ENCODE data around the gene LZTS3.
"Not testable (repeated sequence)": the region's sequence is repeated elsewhere in the genome, so short reads cannot be mapped to it uniquely, and the experiment has no call there.

Gene LZTS3

GRCh38 chr20:3167738-3168078, 5.6 kb downstream of the LZTS3 start:
- DNase-seq (ENCODE audit: low read depth), result no peak

GRCh38 chr20:3166913-3167342, 6.4 kb downstream of the LZTS3 start:
- no peak for DNase-seq (ENCODE audit: low read depth)

GRCh38 chr20:3166338-3166912, 6.9 kb downstream of the LZTS3 start:
- DNase-seq (ENCODE audit: low read depth), result no peak

DNA sequence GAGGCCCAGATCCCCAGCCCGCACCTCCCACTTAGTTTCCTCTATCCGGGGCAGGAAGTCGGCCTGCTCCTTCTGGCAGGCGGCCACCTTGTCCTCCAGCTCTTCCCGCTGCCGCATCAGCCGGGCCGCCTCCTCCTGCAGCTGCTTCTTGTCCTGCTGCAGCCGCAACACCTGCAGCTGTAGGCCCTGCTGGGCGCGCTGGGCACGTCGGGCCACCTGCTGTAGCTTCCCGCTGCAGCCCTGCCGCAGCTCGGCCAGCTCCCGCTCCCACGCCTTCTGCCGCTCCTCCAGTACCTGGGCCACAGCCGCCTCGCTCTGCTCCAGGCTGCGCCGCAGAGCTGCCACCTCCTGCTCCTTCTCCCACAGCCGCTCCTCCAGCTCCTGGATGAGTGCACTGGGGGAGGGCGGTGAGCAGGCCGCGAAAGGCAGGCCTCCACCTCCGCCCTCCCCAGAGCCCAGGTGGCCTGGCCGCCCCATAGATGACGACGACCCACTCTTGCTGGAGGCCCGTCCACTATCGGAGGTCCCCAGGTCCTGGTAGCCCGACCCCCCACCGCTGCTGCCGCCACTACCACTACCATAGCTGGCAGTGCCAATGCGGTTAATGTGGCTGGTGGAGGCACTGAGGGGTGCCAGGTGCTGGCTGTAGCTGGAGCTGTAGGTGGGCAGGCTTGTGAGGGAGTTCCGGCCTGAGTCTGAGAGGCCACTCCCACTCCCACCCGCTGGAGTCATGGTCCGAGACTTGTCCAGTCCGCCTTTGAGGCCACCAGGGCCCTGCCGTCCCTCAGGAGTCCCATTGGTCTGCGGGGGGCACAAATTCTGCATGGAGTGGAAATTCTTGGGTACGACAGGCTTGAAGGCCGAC, 7.6 kb downstream of the LZTS3 start:
- no peak for DNase-seq (ENCODE audit: low read depth)

- DNase-seq (ENCODE audit: low read depth), result no peak
Measured at GRCh38 chr20:3164763-3165410, 8.5 kb downstream of the LZTS3 start.

GRCh38 chr20:3164043-3164762, 9.1 kb downstream of the LZTS3 start:
- no peak for DNase-seq (ENCODE audit: low read depth)

DNA sequence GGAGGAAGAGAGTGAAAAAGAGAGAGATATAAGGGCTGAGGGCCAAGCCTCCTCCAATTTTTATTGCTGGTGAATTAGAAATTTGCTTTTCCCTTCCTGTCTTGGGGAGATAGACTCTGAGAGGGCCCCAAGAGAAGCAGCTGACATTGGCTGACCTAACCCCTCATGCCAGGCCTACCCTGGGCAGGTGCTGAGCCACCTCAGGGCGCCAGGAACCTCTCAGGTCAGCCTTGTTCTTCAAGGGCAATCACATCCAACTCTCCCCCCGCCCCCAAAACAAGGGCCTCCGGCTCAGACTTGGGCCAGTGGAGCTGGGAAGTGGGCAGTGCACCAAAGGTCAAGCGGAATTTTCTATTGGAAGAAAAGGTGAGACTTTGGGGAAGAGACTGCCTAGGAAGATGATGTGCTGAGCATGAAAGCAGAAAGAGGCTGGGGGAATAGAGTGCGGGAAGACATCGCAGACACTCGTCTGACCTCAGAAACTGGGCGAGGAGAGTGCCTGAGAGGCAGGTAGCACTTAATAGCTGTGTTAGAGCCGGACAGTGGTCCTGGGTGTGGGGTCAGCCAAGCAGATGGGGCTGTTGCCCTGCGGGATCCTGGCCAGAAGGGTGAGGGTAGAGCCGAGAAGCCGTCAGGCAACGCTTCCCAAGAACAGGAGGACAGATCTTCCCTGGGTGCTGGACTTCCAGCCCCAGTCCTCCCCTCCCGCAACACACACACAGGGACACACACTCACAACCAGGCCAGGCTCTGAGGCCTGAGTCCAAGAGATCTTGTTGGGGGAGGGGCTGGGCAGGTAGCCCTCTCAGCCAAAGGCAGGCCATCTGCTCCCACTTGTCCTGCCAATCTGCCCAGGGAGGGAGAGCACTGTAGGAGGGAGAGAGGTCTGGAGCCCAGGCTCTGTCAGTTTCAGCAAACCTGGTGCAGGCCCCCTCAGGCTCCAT, 10.0 kb downstream of the LZTS3 start:
- DNase-seq (ENCODE audit: low read depth), result no peak

DNA sequence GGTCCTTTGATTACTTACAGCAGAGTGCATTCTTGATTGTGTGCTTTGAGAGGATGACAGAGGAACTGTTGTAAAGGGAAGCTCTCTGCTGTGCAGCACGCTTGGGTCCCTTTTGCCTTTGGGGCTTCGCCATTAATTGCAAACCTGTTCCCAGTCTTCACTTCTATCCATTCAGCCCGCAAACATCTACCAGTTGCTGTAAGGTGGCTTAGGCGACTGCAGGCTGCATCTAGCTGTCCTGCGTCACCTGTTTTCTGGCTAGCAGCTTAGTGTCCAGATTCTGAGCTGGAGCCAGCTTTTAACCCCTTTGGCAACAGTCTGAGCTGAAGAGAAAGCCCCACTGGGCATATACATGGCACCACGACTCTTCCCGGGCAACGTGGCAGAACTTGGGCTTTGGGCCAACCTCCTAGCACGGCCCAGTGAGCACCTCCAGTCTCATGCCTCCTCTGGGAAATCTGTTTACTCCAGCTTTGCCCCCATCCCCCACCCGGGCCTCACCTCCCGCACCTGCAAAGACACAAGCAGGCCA, 11.2 kb downstream of the LZTS3 start:
- DNase-seq (ENCODE audit: low read depth), result no peak

GRCh38 chr20:3161316-3162079, 11.9 kb downstream of the LZTS3 start:
- no peak for DNase-seq (ENCODE audit: low read depth)

GRCh38 chr20:3160418-3160817, 12.9 kb downstream of the LZTS3 start:
- DNase-seq (ENCODE audit: low read depth), result no peak

- no peak for DNase-seq (ENCODE audit: low read depth)
Measured at GRCh38 chr20:3158968-3159431, 14.3 kb downstream of the LZTS3 start.

- no peak for DNase-seq (ENCODE audit: low read depth)
Measured at GRCh38 chr20:3157817-3158216, 15.5 kb downstream of the LZTS3 start.

GRCh38 chr20:3156811-3157619, 16.3 kb downstream of the LZTS3 start:
- no peak for DNase-seq (ENCODE audit: low read depth)

GRCh38 chr20:3152057-3152644, 21.2 kb downstream of the LZTS3 start:
- not testable (repeated sequence) for DNase-seq (ENCODE audit: low read depth)

- DNase-seq (ENCODE audit: low read depth), result no peak
Measured at GRCh38 chr20:3150908-3151307, 22.4 kb downstream of the LZTS3 start.

DNA sequence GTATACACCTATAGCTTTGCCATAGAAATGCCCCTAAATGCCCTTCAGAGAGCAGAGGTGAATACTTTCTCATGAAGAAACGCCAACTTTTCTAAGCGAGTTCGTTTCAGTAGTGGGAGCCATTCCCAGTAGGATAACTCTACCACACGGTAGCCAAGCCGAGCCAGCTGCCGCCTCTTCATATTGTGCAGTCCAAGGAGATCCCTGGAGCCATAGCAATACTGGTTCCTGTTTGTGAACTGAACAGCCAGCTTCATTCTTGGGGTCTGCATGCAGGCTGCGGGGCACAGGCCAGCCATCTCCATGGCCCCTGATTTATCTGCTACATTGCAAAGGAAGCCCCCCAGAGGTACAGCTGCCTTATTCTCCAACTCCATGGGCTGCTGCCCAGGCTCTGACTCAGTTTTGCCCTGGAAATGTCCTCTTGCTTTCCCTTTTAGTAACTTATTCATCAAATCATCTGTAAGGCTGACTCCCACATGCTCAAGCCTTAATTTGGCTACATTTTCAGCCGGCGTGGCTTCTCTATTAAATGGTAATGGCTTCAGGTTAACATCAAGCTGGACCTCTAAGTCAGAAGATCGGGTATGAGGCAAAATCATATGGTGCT, 26.5 kb downstream of the LZTS3 start:
- DNase-seq (ENCODE audit: low read depth), result no peak

GRCh38 chr20:3141757-3142156, 31.6 kb downstream of the LZTS3 start:
- DNase-seq (ENCODE audit: low read depth), result no peak

- DNase-seq (ENCODE audit: low read depth), result no peak
Measured at GRCh38 chr20:3137492-3137891, 35.9 kb downstream of the LZTS3 start.
